Measurements from ENCODE around the gene GNAQ.

GNAQ gene

GRCh38 chr9:77680581-77680980, 351.0 kb downstream of the GNAQ start:
- Histone ChIP-seq H3K4me1 (ENCODE audit: control insufficient read depth, insufficient read depth, low read length) (no peaks in the 10 kb centered on the region), H3K4me3 (ENCODE audit: low read depth, low read length) (no peak overlapping the region), H3K27ac (ENCODE audit: low read depth, low read length) (no peak overlapping the region), H3K9ac (ENCODE audit: low read depth, low read length) (no peak overlapping the region), H3K36me3 (ENCODE audit: control insufficient read depth, insufficient read depth, low read length) (no peaks in the 10 kb centered on the region), H3K27me3 (ENCODE audit: control insufficient read depth, insufficient read depth, low read length) (no peaks in the 10 kb centered on the region), H3K9me3 (ENCODE audit: control insufficient read depth, insufficient read depth, low read length) (peaks cover 10% of the 10 kb centered on the region)

- Histone ChIP-seq H3K9ac (ENCODE audit: low read depth, low read length) (no peak overlapping the region), H3K36me3 (ENCODE audit: control insufficient read depth, insufficient read depth, low read length) (no peaks in the 10 kb centered on the region), H3K27ac (ENCODE audit: low read depth, low read length) (no peak overlapping the region), H3K9me3 (ENCODE audit: control insufficient read depth, insufficient read depth, low read length) (peaks cover 10% of the 10 kb centered on the region), H3K4me3 (ENCODE audit: low read depth, low read length) (no peak overlapping the region), H3K4me1 (ENCODE audit: control insufficient read depth, insufficient read depth, low read length) (no peaks in the 10 kb centered on the region), H3K27me3 (ENCODE audit: control insufficient read depth, insufficient read depth, low read length) (no peaks in the 10 kb centered on the region)
These were observed 351.8 kb downstream of the GNAQ start for GRCh38 chr9:77679661-77680368.

GRCh38 chr9:77679088-77679487, 352.5 kb downstream of the GNAQ start:
- H3K36me3 ChIP-seq (ENCODE audit: control insufficient read depth, insufficient read depth, low read length), result no peaks in the 10 kb centered on the region

DNA sequence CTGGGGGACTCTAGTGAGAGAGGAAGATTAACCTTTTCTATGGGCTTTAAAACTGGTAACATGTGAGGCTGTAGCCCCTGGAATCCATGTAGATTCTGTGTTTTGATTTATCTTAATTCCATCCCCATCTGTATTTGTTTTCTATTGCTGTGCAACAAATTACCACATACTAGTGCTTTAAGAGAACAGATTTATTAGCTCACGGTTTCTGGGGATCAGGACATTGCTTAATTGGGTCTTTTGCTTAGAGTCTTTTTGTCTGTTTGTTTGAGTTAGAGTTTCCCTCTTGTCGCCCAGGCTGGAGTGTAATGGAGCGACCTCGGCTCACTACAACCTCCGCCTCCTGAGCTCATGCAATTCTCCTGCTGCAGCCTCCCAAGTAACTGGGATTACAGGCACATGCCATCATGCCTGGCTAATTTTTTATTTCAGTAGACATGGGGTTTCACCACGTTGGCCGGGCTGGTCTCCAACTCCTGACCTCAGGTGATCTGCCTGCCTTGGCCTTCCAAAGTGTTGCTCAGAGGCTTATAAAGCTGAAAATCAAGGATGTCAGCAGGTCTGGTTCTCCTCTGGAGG, 353.6 kb downstream of the GNAQ start:
- Histone ChIP-seq H3K27ac (ENCODE audit: low read depth, low read length) (no peak overlapping the region), H3K9me3 (ENCODE audit: control insufficient read depth, insufficient read depth, low read length) (no peaks in the 10 kb centered on the region), H3K27me3 (ENCODE audit: control insufficient read depth, insufficient read depth, low read length) (no peaks in the 10 kb centered on the region), H3K4me3 (ENCODE audit: low read depth, low read length) (no peak overlapping the region), H3K4me1 (ENCODE audit: control insufficient read depth, insufficient read depth, low read length) (no peaks in the 10 kb centered on the region), H3K36me3 (ENCODE audit: control insufficient read depth, insufficient read depth, low read length) (no peaks in the 10 kb centered on the region), H3K9ac (ENCODE audit: low read depth, low read length) (no peak overlapping the region)

More at GRCh38 chr9:77679088-77679487, 352.5 kb downstream of the GNAQ start:
- Histone ChIP-seq H3K9me3 (ENCODE audit: control insufficient read depth, insufficient read depth, low read length) (peaks cover 8% of the 10 kb centered on the region), H3K27ac (ENCODE audit: low read depth, low read length) (no peak overlapping the region), H3K4me3 (ENCODE audit: low read depth, low read length) (no peak overlapping the region), H3K9ac (ENCODE audit: low read depth, low read length) (no peak overlapping the region), H3K4me1 (ENCODE audit: control insufficient read depth, insufficient read depth, low read length) (no peaks in the 10 kb centered on the region), H3K27me3 (ENCODE audit: control insufficient read depth, insufficient read depth, low read length) (no peaks in the 10 kb centered on the region)

GRCh38 chr9:77677397-77677796, 354.2 kb downstream of the GNAQ start:
- Histone ChIP-seq H3K36me3 (ENCODE audit: control insufficient read depth, insufficient read depth, low read length) (no peaks in the 10 kb centered on the region), H3K4me3 (ENCODE audit: low read depth, low read length) (no peak overlapping the region), H3K9me3 (ENCODE audit: control insufficient read depth, insufficient read depth, low read length) (no peaks in the 10 kb centered on the region), H3K9ac (ENCODE audit: low read depth, low read length) (no peak overlapping the region), H3K27me3 (ENCODE audit: control insufficient read depth, insufficient read depth, low read length) (no peaks in the 10 kb centered on the region), H3K4me1 (ENCODE audit: control insufficient read depth, insufficient read depth, low read length) (no peaks in the 10 kb centered on the region), H3K27ac (ENCODE audit: low read depth, low read length) (no peak overlapping the region)

GRCh38 chr9:77673941-77674791, 357.4 kb downstream of the GNAQ start:
- Histone ChIP-seq H3K4me1 (ENCODE audit: control insufficient read depth, insufficient read depth, low read length) (no peaks in the 10 kb centered on the region), H3K9ac (ENCODE audit: low read depth, low read length) (no peak overlapping the region), H3K36me3 (ENCODE audit: control insufficient read depth, insufficient read depth, low read length) (no peaks in the 10 kb centered on the region), H3K4me3 (ENCODE audit: low read depth, low read length) (no peak overlapping the region), H3K27me3 (ENCODE audit: control insufficient read depth, insufficient read depth, low read length) (no peaks in the 10 kb centered on the region), H3K9me3 (ENCODE audit: control insufficient read depth, insufficient read depth, low read length) (no peaks in the 10 kb centered on the region), H3K27ac (ENCODE audit: low read depth, low read length) (no peak overlapping the region)

DNA sequence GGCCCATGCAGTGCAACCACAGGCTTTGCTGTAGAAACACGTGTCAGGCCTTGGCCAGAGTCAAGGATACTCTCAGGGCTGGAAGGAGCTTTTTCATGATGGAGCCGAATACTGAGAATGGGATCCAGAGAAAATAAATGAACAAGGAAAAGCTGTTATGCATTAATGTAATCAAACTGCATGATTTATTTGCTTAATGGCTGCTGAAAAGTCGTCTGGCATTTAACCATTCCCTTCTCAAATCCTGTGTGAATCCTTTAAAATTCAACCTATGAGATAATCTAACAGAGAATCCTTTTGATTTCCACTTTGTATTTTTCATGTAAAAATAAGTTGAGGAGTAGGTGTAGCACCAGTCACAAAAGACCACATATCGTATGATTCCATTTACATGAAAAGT, 359.4 kb downstream of the GNAQ start:
- H3K4me3 ChIP-seq (ENCODE audit: low read depth, low read length), result no peak overlapping the region
- H3K9ac ChIP-seq (ENCODE audit: low read depth, low read length), result no peak overlapping the region
- H3K4me1 ChIP-seq (ENCODE audit: control insufficient read depth, insufficient read depth, low read length), result no peaks in the 10 kb centered on the region
- no peaks in the 10 kb centered on the region for H3K9me3 ChIP-seq (ENCODE audit: control insufficient read depth, insufficient read depth, low read length)
- no peaks in the 10 kb centered on the region for H3K27me3 ChIP-seq (ENCODE audit: control insufficient read depth, insufficient read depth, low read length)
- H3K27ac ChIP-seq (ENCODE audit: low read depth, low read length), result no peak overlapping the region
- H3K36me3 ChIP-seq (ENCODE audit: control insufficient read depth, insufficient read depth, low read length), result no peaks in the 10 kb centered on the region

DNA sequence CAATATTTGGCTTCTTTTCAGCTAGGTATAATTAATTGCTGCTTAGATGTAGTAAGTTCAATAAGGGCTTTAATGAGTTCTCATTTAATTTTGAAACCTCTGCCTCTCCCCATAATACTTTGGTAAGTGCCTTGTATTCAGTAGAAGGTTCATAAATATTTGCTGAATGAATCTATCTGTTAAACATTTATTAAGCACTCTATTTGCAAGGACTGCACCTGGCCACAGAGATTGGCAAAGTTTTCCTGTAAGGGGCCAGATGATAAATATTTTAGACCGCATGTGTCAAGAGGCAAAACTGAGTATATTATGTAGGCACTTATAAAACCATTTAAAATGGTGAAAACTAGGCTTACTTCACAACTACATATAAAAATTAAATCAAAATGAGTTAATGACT, 364.5 kb downstream of the GNAQ start:
- Histone ChIP-seq H3K9me3 (ENCODE audit: control insufficient read depth, insufficient read depth, low read length) (no peaks in the 10 kb centered on the region), H3K9ac (ENCODE audit: low read depth, low read length) (no peak overlapping the region), H3K27ac (ENCODE audit: low read depth, low read length) (no peak overlapping the region), H3K4me1 (ENCODE audit: control insufficient read depth, insufficient read depth, low read length) (no peaks in the 10 kb centered on the region), H3K4me3 (ENCODE audit: low read depth, low read length) (no peak overlapping the region), H3K36me3 (ENCODE audit: control insufficient read depth, insufficient read depth, low read length) (no peaks in the 10 kb centered on the region), H3K27me3 (ENCODE audit: control insufficient read depth, insufficient read depth, low read length) (no peaks in the 10 kb centered on the region)
